NCI-H2171 (cell line): ENCODE measurements around the gene CACNG8.

Experiments used
- DNase-seq: peaks from one replicate; lab custom pipeline; 2025; lab: John Stamatoyannopoulos, UW

Gene CACNG8

DNA sequence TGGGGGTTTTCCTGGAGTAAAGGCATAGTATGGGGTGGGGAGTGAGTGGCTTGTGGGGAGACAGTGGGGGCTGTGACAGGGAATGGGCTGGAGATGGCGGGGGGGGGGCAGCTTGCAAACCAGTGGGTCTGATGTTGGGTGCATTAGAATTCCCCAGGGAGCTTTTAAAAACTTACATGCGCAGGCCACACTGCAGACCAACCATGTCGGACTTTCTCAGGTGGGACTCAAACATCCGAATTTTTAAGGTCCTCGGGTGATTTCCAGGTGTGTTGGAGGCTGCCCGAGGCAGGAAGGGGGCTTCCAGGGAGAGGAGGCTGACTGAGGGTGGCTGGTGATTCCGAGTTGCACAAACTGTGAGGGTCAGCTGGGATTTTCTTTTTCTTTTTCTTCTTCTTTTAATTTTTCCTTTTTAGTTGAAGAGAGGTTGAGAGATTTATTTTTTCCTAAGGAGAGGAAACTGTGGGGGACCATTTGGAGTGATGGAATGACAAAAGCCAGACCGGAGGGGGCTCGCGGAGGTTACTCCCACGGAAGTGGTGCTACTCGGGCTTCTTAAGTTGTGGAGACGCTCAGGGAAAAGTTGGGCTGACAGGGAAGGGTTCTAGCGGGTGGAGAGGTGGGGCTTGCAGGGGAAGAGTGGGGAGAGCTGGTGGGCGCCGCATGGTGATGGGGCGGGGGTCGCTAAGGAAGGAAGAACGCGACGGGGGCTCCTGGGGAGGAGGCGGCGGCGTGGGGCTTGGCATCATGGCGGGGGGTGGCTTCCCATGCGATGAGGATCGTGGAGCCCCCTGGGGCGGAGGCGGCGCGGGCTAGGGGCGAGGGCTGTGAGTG lies 997 bp upstream of the CACNG8 start:
- DNase-seq: no peak

DNA sequence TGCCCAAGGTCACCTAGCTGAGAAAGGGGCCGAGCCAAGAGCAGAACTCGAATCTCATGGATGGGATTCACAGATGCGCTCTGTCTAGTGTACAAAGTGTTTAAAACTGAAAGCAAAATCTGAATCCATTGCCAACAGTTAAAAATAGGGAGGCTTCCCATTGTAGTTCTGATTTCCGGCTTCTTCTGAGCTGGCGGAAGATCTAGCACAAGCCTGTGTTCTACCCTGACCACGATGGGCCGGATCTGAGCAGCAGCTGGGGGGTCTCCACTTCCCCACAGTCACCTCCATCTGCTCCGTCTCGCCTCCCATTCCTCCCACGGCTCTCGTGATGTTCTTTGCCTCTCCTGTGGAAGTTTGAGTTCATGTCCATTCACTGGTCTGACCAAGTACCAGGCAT lies 2.4 kb downstream of the CACNG8 start:
- DNase-seq: no peak

DNA sequence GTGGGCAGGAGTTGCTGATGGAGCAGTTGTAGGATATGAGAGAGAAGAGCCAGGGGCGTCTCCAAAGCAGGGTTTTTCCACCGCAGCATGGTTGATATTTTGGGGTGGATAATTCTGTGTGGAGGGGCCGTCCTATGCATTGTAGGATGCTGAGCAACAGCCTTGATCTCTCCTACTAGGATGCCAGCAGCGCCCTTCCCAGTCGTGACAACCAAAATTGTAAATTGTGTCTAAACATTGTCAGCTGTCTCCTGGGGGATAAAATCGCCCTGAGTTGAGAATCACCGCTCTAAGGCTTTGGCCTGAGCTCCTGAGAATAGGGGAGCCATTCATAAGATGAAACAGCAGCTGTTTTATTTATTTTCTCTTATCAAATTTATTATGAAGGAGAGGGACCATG lies 4.2 kb downstream of the CACNG8 start:
- no peak for DNase-seq

GRCh38 chr19:53969366-53969765 lies 6.6 kb downstream of the CACNG8 start:
- DNase-seq: no peak

- no peak for DNase-seq
Observed at GRCh38 chr19:53971673-53972072, 8.9 kb downstream of the CACNG8 start.

DNA sequence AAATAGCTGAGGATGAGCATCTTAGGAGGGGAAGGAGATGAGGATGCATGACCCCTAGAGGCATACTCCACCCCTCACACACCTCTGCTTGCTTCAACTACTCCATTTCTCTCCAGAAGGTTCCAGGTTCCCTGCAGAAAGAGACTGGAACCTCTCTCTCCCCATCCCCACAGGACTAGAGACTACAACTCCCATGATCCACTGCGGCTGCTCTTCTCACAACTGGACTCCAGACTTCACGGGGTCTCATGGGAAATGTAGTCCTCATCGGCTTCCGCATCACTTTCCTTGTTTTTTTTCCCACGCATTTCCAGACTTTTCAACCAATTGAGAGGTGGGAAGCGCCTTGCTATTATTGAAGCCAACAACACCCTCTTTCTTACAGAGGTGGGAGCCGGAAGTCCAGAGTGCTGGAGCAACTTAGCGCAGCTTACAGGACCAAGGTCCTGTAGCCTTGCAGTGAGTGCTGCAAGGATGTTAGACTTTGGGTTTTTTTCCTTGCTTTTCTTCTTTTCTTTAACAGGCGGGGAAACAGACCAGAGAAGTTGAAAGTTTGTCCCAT lies 14.8 kb downstream of the CACNG8 start:
- DNase-seq: peak; percentile 53

- no peak for DNase-seq
Observed at GRCh38 chr19:53977991-53978731, 15.4 kb downstream of the CACNG8 start.

GRCh38 chr19:53978975-53979801 lies 16.5 kb downstream of the CACNG8 start:
- no peak for DNase-seq

DNA sequence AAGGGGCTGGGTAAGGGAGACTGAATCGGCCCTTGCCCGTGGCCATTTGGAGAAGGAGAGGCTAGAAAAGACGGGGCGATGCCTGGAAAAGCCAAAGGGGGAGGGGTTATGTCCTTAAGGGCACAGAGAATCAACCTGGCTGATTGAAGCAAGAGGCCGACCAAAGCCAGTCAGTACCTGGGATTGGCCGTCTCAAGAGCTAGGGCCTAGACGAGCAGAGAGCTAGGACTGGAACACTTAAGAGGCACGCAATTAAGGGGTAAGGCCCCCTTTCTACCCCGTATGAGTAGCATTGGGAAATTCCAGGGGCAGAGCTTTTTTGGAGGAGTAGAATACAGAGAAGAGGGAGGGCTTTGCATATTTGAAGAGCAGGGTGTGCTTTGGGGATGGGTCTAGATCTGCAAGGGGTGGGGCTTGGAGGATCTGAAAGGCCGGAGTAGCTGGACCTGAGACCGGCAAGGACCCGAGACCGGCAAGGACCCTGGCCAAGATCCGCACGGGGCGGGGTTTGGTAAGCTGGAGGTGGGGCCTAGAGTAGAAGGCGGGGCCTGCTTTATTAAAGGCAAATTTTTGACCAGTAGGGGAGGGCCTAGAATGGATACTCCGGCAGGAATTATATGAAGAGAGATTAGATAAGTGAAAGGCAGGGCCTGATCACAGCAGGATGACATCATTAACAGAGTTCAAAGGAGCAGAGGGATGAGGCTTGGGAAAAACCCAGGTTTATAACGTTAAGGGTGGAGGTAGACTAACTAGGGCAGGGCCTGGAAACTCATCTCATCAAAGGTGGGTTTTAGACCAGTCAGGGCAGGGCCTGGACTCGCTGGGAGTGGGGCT lies 18.0 kb downstream of the CACNG8 start:
- no peak for DNase-seq

DNA sequence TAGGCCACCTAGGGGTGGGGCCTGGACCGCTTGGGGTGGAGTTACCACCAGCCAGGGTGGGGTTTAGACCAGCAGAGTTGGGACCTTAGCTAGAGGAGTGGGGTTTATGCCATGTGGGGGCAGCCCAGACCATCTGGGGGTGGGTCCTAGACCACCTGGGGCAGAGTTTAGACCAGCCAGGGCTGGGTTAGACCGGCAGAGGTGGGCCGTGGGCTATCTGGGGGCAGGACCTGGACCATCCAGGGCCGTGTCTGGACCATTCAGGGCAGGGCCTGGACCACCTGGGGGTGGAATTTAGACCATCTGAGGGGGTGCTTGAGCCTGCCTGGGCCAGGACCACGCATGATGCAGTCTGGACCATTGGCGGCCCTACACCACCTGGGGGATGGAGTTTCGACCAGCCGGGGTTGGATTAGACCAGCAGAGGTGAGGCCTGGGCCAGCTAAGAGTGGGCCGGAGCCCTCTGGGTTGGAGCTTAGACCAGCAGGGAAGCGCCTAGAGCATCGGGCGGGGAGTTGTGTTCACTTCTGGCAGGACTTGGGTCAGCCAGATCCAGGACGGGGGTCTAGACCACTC lies 18.7 kb downstream of the CACNG8 start:
- no peak for DNase-seq

GRCh38 chr19:53982001-53982451 lies 19.3 kb downstream of the CACNG8 start:
- no peak for DNase-seq

GRCh38 chr19:53982611-53983010 lies 19.9 kb downstream of the CACNG8 start:
- DNase-seq: no peak

- DNase-seq: no peak
Observed at GRCh38 chr19:53983457-53984289, 20.9 kb downstream of the CACNG8 start.

DNA sequence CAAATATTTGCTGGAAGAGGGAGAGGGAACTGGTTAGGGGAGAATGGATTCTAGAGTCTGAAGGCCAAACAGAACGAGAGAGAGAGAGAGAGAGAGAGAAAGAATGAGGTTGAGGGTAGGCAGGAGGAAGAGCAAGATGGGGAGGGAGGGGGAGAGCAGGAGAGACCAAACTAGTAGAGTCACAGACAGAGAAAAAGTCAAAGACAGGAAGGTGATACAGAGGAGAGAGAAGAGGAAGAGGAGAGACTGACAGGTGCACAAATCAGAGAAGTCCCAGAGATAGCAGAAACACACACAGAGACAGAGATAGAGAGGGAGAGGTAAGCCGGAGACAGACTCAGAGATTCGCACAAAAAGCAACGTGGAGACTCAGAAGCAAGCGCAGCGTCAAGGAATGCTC lies 23.1 kb downstream of the CACNG8 start:
- DNase-seq: no peak

DNA sequence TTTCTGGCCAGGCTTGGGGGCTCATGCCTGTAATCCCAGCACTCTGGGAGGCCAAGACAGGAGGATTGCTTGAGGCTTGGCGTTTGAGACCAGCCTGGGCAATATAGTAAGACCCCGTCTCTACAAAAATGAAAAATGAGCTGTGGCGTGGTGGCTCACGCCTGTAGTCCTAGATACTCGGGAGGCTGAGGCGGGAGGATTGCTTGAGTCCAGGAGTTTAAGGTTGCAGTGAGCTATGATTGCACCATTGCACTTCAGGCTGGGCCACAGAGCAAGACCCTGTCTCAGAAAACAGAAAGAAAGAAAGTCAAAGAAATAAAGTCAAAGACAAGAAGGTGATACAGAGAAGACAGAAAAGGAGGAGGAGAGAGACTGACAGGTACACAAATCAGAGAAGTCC lies 26.2 kb downstream of the CACNG8 start:
- no peak for DNase-seq

- no peak for DNase-seq
Observed at GRCh38 chr19:53989600-53990533, 27.1 kb downstream of the CACNG8 start.

DNA sequence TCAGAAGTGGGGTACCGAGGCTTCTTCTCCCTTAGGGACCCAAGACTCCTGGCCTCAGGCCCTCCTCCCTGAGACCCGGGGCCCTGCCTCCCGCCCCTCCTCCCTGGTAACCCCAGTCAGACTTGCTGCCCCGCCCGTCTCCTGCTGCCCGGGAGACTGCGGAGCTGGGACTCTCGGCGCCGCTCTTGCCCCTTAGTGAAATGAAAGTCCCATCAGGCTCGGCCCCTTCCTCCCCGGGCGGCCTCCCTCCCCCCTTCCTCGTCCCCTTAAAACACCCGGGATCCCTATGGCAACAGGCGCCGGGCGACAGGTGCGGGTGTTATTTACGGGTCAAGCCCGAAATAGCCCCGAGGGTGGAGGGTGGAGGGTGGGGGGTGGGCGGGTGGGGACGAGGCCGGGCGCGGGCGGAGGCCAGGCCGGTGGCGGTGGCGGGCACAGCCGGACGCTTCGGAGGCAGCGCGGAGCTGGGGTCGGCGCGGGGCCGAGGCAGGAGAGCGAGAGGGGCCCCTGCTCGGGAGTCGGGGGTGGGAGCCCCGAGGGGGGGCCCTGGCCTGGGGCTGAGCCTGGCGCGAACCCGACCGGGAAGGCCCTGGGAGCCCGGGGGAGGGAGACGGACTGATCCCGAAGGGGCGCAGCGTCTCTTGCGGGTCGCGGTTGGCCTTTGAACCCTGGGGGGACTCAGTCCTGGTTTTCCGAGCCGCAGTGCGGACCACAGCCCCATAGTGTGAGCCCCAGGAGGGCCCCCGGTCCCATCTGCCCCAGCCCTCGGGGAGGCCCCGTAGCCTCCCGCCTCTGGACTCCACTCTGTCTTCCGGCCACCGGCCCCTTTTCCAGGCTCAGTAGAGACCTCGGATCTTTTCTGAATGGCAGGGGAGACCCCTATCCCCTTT lies 28.7 kb downstream of the CACNG8 start, which contains the start of gene CACNG6:
CACNG6 (plus strand) TSS at position 414 of the 890 bp plus-strand sequence. CDS start 1,241 bp downstream, outside the sequence.
- no peak for DNase-seq

DNA sequence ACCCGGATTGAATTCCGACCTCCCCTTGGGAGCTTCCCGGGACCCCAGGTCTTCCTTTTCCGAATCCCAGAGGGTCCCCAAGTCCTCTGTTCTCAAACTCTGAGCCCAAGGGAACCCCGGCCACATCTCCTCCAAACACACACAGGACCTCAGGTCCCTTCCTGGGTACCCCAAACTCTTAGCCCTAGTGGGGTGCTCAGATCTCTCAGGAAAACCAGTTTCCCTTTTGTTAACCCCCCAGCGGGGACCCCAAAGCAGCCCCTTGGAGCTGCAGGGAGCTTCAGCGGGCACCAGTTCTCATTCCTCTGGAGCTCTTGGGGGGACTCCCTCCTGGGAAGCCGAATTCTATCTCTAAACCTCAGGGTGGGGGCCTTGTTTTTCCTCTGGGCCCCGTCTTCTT lies 29.5 kb downstream of the CACNG8 start:
- no peak for DNase-seq
